Panc1 (cell line): ENCODE data around the gene BAHCC1. TPM values are rescaled to one million over a fixed set of nuclear protein-coding genes. Genes with fewer than 3 reads are reported as not detected.

Experiments used
- ATAC-seq: fragments of 200-7000 bp; cut with Tn5 transposase; 2 replicates; pipeline ENCODE4 v1.9.1; 2020; ENCODE audit warnings: mild to moderate bottlenecking, moderate library complexity
- BruUV-seq: library from RNA; stranded (reverse); fragments of 400-500 nt; replicated peaks from 2 replicates; lab custom pipeline; 2021; lab: Mats Ljungman, UMichigan
- CTCF ChIA-PET: fragments of 300-600 bp; sonication (Branson Sonifier 250); formaldehyde crosslinking; loops from one replicate; lab custom pipeline; 2022; ENCODE audit warnings: antibody characterized with exemption; lab: Charles Lee
- POLR2A ChIA-PET: fragments of 300-600 bp; sonication (Branson Sonifier 250); formaldehyde crosslinking; loops from one replicate; lab custom pipeline; 2022; ENCODE audit warnings: antibody characterized with exemption; lab: Charles Lee
- DNase-seq: peaks from one replicate; pipeline ENCODE4 v3.0.0-alpha.2; 2010; ENCODE audit warnings: low read depth, low spot score
- H3K27ac ChIP-seq: 2 replicates; pipeline ENCODE4 v1.5.1; 2011; ENCODE audit warnings: mild to moderate bottlenecking, low read length, inconsistent platforms
- H3K27me3 ChIP-seq: fragments of 200-500 bp; sonication (Bioruptor generic); 2 replicates; pipeline ENCODE4 v1.6.0; 2014; ENCODE audit warnings: low read length, inconsistent platforms; ENCODE audit not compliant: control insufficient read depth, insufficient read depth
- H3K36me3 ChIP-seq: fragments of 200-500 bp; sonication (Bioruptor generic); 2 replicates; pipeline ENCODE4 v1.5.1; 2014; ENCODE audit warnings: inconsistent platforms, mild to moderate bottlenecking, low read length, moderate library complexity; ENCODE audit not compliant: control insufficient read depth, insufficient read depth
- H3K4me1 ChIP-seq: 2 replicates; pipeline ENCODE4 v1.5.1; 2011; ENCODE audit warnings: inconsistent platforms, mild to moderate bottlenecking, low read length, moderate library complexity; ENCODE audit not compliant: control insufficient read depth, insufficient read depth
- H3K4me3 ChIP-seq, 2 experiments: 2 replicates each; pipeline ENCODE4 v1.5.1; 2011 to 2012; ENCODE audit warnings: low read depth in 2 of 2, low read length in 2 of 2, mild to moderate bottlenecking in 2 of 2, inconsistent platforms in 1 of 2, moderate library complexity in 1 of 2
- H3K9me3 ChIP-seq: fragments of 200-500 bp; sonication (Bioruptor generic); 2 replicates; pipeline ENCODE4 v1.5.1; 2014; ENCODE audit warnings: low read depth, mild to moderate bottlenecking, inconsistent platforms, low read length, moderate library complexity; ENCODE audit not compliant: control insufficient read depth, insufficient read depth
- POLR2AphosphoS5 ChIP-seq: IDR thresholded peaks from 2 replicates; pipeline ENCODE4 v1.6.1; 2012; ENCODE audit warnings: mild to moderate bottlenecking, low read depth, low read length, moderate library complexity
- SIN3A ChIP-seq: IDR thresholded peaks from 2 replicates; pipeline ENCODE4 v1.6.1; 2012; ENCODE audit warnings: low read depth, mild to moderate bottlenecking, low read length, moderate library complexity, borderline replicate concordance; ENCODE audit not compliant: insufficient read depth
- TCF7L2 ChIP-seq: IDR thresholded peaks from 2 replicates; pipeline ENCODE4 v1.6.1; 2011; ENCODE audit warnings: mild to moderate bottlenecking, low read depth, low read length, inconsistent platforms
- in situ Hi-C: cut with HindIII; loops from 2 replicates; pipeline ENCODE4 v1.10.0; 2016; ENCODE audit warnings: low sequenced_read_pairs, low pct_unique_long_range_greater_than_20kb
- intact Hi-C: fragments of 100-400 bp; cut with micrococcal nuclease; formaldehyde crosslinking; loops from one replicate; pipeline ENCODE4 v1.10.0; 2022; ENCODE audit not compliant: unreplicated experiment
- total RNA-seq: library from RNA; stranded (reverse); gene quantifications from one replicate; pipeline ENCODE4 v1.2.1, GENCODE V29; 2021; ENCODE audit not compliant: unreplicated experiment
- TF ChIP-seq, protein P1 (sequence below): fragments of 450-650 bp; IDR thresholded peaks from 2 replicates; pipeline ENCODE4 v1.5.1; 2017; ENCODE audit warnings: mild to moderate bottlenecking
- TF ChIP-seq, protein P2 (sequence below), 2 experiments: IDR thresholded peaks; 2 replicates each; pipeline ENCODE4 v1.6.1; 2011 to 2012; ENCODE audit warnings: low read depth in 2 of 2, control low read depth in 1 of 2, low read length in 1 of 2, mild to moderate bottlenecking in 1 of 2, moderate library complexity in 1 of 2; ENCODE audit not compliant: insufficient read depth in 1 of 2

The BAHCC1 gene
- total RNA-seq, 1 experiment from 2014 or later = 77.4 TPM

DNA sequence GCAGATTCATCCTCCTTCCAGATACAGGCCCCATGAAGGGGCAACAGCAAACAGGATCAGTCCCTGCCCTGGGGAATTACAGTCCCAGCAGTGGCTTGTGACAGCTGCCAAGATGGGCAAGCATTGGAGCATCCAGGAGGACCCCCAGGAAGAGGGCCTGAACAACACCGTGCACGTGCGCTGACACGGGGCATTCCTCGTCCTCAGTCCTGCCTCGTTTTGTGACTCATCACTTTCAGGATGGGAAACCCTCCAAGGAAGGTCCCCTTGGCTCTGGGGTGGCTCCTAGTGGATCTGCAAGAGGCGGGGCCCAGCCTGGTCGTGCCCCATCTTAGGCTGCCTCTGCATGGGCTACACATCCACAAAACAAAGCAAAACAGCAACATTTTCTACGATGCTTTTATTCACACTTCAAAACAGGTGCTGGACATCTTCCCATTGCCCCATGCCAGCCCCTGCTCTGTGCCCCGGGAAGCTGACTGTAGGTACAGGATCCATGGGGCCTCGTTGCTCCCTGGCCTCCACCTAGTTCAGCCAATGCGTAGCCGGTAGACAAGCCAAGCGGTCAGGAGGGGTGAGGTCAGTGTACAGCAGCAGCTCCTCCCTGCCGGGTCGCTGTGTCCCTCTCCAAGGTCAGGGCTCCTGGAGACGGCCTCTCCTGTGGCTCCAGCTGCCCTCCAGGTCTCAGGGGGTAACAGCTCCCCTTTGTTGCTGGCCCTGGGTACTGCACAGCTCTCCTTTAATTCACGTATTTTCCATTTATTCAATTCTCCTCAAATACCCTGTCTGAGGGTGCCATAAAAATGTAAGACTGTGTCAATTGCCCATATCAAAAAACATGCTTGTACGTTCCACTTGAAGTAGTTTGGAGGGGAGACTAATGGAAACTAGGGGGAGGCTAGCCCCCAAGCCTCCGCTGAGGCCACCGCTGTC lies 85.1 kb downstream of the BAHCC1 start:
- in situ Hi-C loops = no loop called here
- ChIA-PET CTCF (interaction anchor here (0.6 kb wide), 1 partner anchor 35 kb away, joined by 3 read pairs; no protein-coding TSS in a partner anchor), POLR2A (interaction anchor here (0.5 kb wide), 1 partner anchor 9 kb away, joined by 8 read pairs; no protein-coding TSS in a partner anchor)
- H3K9me3 ChIP-seq = no peaks in the 10 kb centered on the region
- peaks cover 35% of the 10 kb centered on the region for H3K4me1 ChIP-seq
- H3K27me3 ChIP-seq = no peaks in the 10 kb centered on the region
- no TSS peak for BruUV-seq
- H3K36me3 ChIP-seq = no peaks in the 10 kb centered on the region
- TF ChIP-seq, protein P1, sequence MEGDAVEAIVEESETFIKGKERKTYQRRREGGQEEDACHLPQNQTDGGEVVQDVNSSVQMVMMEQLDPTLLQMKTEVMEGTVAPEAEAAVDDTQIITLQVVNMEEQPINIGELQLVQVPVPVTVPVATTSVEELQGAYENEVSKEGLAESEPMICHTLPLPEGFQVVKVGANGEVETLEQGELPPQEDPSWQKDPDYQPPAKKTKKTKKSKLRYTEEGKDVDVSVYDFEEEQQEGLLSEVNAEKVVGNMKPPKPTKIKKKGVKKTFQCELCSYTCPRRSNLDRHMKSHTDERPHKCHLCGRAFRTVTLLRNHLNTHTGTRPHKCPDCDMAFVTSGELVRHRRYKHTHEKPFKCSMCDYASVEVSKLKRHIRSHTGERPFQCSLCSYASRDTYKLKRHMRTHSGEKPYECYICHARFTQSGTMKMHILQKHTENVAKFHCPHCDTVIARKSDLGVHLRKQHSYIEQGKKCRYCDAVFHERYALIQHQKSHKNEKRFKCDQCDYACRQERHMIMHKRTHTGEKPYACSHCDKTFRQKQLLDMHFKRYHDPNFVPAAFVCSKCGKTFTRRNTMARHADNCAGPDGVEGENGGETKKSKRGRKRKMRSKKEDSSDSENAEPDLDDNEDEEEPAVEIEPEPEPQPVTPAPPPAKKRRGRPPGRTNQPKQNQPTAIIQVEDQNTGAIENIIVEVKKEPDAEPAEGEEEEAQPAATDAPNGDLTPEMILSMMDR = no peak
- TF ChIP-seq, protein P2, sequence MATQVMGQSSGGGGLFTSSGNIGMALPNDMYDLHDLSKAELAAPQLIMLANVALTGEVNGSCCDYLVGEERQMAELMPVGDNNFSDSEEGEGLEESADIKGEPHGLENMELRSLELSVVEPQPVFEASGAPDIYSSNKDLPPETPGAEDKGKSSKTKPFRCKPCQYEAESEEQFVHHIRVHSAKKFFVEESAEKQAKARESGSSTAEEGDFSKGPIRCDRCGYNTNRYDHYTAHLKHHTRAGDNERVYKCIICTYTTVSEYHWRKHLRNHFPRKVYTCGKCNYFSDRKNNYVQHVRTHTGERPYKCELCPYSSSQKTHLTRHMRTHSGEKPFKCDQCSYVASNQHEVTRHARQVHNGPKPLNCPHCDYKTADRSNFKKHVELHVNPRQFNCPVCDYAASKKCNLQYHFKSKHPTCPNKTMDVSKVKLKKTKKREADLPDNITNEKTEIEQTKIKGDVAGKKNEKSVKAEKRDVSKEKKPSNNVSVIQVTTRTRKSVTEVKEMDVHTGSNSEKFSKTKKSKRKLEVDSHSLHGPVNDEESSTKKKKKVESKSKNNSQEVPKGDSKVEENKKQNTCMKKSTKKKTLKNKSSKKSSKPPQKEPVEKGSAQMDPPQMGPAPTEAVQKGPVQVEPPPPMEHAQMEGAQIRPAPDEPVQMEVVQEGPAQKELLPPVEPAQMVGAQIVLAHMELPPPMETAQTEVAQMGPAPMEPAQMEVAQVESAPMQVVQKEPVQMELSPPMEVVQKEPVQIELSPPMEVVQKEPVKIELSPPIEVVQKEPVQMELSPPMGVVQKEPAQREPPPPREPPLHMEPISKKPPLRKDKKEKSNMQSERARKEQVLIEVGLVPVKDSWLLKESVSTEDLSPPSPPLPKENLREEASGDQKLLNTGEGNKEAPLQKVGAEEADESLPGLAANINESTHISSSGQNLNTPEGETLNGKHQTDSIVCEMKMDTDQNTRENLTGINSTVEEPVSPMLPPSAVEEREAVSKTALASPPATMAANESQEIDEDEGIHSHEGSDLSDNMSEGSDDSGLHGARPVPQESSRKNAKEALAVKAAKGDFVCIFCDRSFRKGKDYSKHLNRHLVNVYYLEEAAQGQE (IDR thresholded peaks at IDR 0.05; ENCODE audit: insufficient read depth in 1 of 2, low read depth in 2 of 2, low read length in 1 of 2) = no peak
- TF ChIP-seq POLR2AphosphoS5 = no peak
- TF ChIP-seq SIN3A = no peak
- TF ChIP-seq TCF7L2 = no peak
- no peak overlapping the region for H3K4me3 ChIP-seq
- no peak for DNase-seq
- intact Hi-C loops = loop anchor here (10.0 kb wide), 1 partner anchor 226 kb away; no protein-coding TSS in a partner anchor
- peak overlapping the region; percentile 31; the same call in 1 of the 2 replicates for H3K27ac ChIP-seq
- no peak for ATAC-seq

DNA sequence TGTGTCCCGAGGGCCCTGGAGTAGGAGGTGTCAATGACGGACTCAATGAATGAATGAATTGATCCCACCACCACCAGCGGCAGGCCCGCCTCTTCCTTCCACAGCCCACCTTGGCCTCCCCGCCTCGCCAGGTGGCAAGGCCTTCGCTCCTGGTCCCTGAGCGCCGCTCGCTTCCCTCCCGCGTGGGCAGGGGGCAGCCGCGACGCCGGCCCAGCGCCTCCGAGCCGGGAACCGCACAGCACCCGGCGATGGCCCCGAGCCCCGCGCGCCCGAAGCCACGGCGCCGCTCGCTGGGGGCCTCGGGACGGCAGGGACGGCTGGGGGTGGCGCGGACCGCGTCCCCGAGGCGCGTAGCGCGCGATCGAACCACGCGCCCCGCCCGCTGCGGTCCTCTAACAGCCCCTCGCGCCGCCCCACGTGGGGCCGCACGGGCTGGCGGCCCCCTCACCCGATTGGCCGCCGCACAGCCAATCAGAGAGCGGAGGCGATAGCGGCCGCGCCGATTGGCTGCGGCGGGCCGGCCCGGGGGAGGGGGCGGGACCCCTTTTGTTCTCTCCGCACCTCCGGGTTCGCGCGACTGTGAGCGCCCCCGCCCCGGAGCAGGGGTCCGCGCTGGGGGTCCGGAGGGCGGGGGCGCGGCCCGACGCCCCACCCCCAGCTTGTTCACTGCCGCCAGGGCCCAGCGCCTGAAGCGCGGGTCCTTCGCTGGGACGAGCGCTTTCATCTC lies 86.0 kb downstream of the BAHCC1 start:
- Histone ChIP-seq H3K27me3 (no peaks in the 10 kb centered on the region), H3K4me3 (no peak overlapping the region), H3K36me3 (no peaks in the 10 kb centered on the region), H3K27ac (no peak overlapping the region), H3K9me3 (no peaks in the 10 kb centered on the region), H3K4me1 (peaks cover 35% of the 10 kb centered on the region)
- TF ChIP-seq TCF7L2 (no peak), POLR2AphosphoS5 (no peak), SIN3A (no peak)
- TF ChIP-seq, protein P2 (IDR thresholded peaks at IDR 0.05; ENCODE audit: insufficient read depth in 1 of 2, low read depth in 2 of 2, low read length in 1 of 2) = no peak
- TF ChIP-seq, protein P1 = no peak
- CTCF ChIA-PET = no interaction called here
- no TSS peak for BruUV-seq
- intact Hi-C loops (loop anchor here (10.0 kb wide), 1 partner anchor 226 kb away; no protein-coding TSS in a partner anchor), in situ Hi-C loops (no loop called here)
- DNase-seq (no peak), ATAC-seq (no peak)
- POLR2A ChIA-PET = no interaction called here
